ENCODE measurements around the gene MYEOV. TPM values are rescaled to one million over a fixed set of nuclear protein-coding genes. Genes with fewer than 3 reads are reported as not detected.

Gene MYEOV
- total and polyA plus RNA-seq, 2 donors (not counting 1 experiment from before 2014, with no cell fraction given): 0.72 TPM; not detected in 1

DNA sequence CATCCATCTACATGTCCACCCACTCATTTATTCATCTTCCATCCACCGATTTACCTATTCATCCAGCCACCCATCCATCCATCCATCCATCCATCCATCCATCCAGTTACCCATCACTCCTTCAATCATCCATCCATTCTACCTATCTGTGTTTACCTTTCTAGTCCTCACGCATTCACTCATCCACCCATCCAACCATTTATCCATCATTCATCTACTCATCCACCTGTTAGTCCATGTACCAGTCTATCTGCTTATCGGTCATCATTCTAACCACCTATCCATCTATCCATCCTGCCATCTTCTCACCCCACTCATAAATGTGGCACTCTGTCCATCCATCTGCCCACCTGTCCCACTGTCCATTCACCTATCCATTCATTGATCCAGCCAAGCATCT, 21.9 kb upstream of the MYEOV start:
- H3K9ac ChIP-seq (ENCODE audit: low read length): no peak overlapping the region
- H3K4me3 Mint-ChIP-seq: no peak overlapping the region
- peaks cover 0 to 2% (median 0%) of the 10 kb centered on the region in 4 experiments for H3K27me3 ChIP-seq (replicated peaks in 1 of 4; ENCODE audit: control extremely low read depth in 1 of 4, control insufficient read depth in 3 of 4, insufficient read depth in 4 of 4, low read length in 3 of 4)
- DNase-seq (no peak), ATAC-seq (ENCODE audit: low read depth) (no peak)
- no peaks in the 10 kb centered on the region for H3K9me3 Mint-ChIP-seq (ENCODE audit: insufficient read depth)
- no peaks in the 10 kb centered on the region for H3K4me1 Mint-ChIP-seq
- H3K27me3 Mint-ChIP-seq: no peaks in the 10 kb centered on the region
- H3K4me1 ChIP-seq (ENCODE audit: control insufficient read depth in 2 of 2, insufficient read depth in 2 of 2, low read length in 2 of 2): peaks cover 0 to 1% of the 10 kb centered on the region in 2 donors
- H2AFZ ChIP-seq (ENCODE audit: insufficient read depth, low read depth, low read length, poor library complexity, severe bottlenecking): no peak overlapping the region
- intact Hi-C loops (cut with micrococcal nuclease): no loop called here
- no peaks in the 10 kb centered on the region for H3K36me3 ChIP-seq (replicated peaks in 1 of 2; ENCODE audit: control extremely low read depth in 1 of 2, control insufficient read depth in 1 of 2, extremely low read depth in 1 of 2, insufficient read depth in 2 of 2, low read length in 1 of 2)
- no peaks in the 10 kb centered on the region for H4K20me1 ChIP-seq (ENCODE audit: control insufficient read depth, insufficient read depth, low read length, poor library complexity, severe bottlenecking)
- no peak overlapping the region for H3K4me2 ChIP-seq (replicated peaks; ENCODE audit: low read depth, low read length, poor library complexity, severe bottlenecking)
- 97% methylated on average over 3 of the region's 3 CpGs for WGBS (ENCODE audit: insufficient coverage)
- H3K9me3 ChIP-seq (ENCODE audit: control extremely low read depth in 1 of 3, control insufficient read depth in 2 of 3, insufficient read depth in 1 of 3, low read length in 2 of 3): no peaks in the 10 kb centered on the region
- no peak overlapping the region for H3K4me3 ChIP-seq (ENCODE audit: control extremely low read depth in 1 of 5, extremely low read depth in 1 of 5, insufficient read depth in 1 of 5, low read depth in 2 of 5, low read length in 4 of 5)
- POLR2A ChIA-PET: no interaction called here
- CTCF ChIA-PET: no interaction called here
- TF ChIP-seq, protein P1, sequence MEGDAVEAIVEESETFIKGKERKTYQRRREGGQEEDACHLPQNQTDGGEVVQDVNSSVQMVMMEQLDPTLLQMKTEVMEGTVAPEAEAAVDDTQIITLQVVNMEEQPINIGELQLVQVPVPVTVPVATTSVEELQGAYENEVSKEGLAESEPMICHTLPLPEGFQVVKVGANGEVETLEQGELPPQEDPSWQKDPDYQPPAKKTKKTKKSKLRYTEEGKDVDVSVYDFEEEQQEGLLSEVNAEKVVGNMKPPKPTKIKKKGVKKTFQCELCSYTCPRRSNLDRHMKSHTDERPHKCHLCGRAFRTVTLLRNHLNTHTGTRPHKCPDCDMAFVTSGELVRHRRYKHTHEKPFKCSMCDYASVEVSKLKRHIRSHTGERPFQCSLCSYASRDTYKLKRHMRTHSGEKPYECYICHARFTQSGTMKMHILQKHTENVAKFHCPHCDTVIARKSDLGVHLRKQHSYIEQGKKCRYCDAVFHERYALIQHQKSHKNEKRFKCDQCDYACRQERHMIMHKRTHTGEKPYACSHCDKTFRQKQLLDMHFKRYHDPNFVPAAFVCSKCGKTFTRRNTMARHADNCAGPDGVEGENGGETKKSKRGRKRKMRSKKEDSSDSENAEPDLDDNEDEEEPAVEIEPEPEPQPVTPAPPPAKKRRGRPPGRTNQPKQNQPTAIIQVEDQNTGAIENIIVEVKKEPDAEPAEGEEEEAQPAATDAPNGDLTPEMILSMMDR (IDR thresholded peaks at IDR 0.05): no peak
- no peak for TF ChIP-seq EZH2 (IDR thresholded peaks at IDR 0.05; ENCODE audit: borderline replicate concordance, insufficient read depth, low read depth, low read length, poor library complexity, severe bottlenecking)
- no peak overlapping the region for H3K27ac Mint-ChIP-seq
- no peak overlapping the region for H3K27ac ChIP-seq (ENCODE audit: low read length in 2 of 2)
- H3K79me2 ChIP-seq (ENCODE audit: control insufficient read depth, insufficient read depth, low read length): no peaks in the 10 kb centered on the region

DNA sequence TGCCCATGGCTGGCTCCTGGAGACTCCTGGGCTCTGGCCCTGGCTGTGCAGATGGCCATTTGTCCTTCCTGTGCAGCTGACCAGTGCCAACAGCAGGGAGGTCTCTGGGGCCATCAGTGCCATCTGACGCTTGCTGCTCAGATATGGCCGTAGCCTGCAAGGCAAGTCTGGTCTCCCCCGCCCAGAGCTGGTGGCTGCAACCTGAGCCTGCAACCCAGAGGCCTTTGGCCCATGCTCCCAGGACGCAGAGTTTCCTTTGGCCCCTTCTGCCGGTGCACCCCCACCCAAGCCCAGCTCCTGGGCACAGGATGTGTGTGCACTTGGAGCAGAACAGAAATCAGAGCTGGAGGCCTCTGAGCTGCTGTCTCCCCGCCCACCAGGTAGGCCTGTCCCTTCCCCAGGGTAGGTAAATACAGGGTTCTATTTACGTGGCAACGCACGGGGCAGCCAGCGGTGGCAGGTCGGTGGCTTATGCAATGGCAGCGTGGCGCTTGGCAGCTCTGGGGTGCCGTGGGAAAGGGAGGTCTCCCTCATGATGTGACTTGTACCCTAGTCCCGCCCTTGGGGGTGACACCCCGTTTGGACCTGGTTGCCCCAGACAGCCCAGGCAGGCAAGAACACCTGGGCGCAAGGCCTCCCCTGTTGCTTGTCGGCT, 21.0 kb upstream of the MYEOV start:
- peaks cover 0 to 2% (median 0%) of the 10 kb centered on the region in 4 experiments for H3K27me3 ChIP-seq (replicated peaks in 1 of 4; ENCODE audit: control extremely low read depth in 1 of 4, control insufficient read depth in 3 of 4, insufficient read depth in 4 of 4, low read length in 3 of 4)
- H3K27ac Mint-ChIP-seq: no peak overlapping the region
- TF ChIP-seq, protein P1 (IDR thresholded peaks at IDR 0.05): no peak
- no peak for TF ChIP-seq EZH2 (IDR thresholded peaks at IDR 0.05; ENCODE audit: borderline replicate concordance, insufficient read depth, low read depth, low read length, poor library complexity, severe bottlenecking)
- no peaks in the 10 kb centered on the region for H3K36me3 ChIP-seq (replicated peaks in 1 of 2; ENCODE audit: control extremely low read depth in 1 of 2, control insufficient read depth in 1 of 2, extremely low read depth in 1 of 2, insufficient read depth in 2 of 2, low read length in 1 of 2)
- POLR2A ChIA-PET: no interaction called here
- H3K27ac ChIP-seq (ENCODE audit: low read length in 2 of 2): no peak overlapping the region
- H3K4me3 Mint-ChIP-seq: no peak overlapping the region
- peaks cover 0 to 6% of the 10 kb centered on the region in 2 donors for H3K4me1 ChIP-seq (ENCODE audit: control insufficient read depth in 2 of 2, insufficient read depth in 2 of 2, low read length in 2 of 2)
- H3K4me2 ChIP-seq (replicated peaks; ENCODE audit: low read depth, low read length, poor library complexity, severe bottlenecking): no peak overlapping the region
- CTCF ChIA-PET: no interaction called here
- no peaks in the 10 kb centered on the region for H4K20me1 ChIP-seq (ENCODE audit: control insufficient read depth, insufficient read depth, low read length, poor library complexity, severe bottlenecking)
- H3K79me2 ChIP-seq (ENCODE audit: control insufficient read depth, insufficient read depth, low read length): no peaks in the 10 kb centered on the region
- no peaks in the 10 kb centered on the region for H3K9me3 Mint-ChIP-seq (ENCODE audit: insufficient read depth)
- ATAC-seq (ENCODE audit: low read depth) (no peak), DNase-seq (no peak)
- no peaks in the 10 kb centered on the region for H3K9me3 ChIP-seq (ENCODE audit: control extremely low read depth in 1 of 3, control insufficient read depth in 2 of 3, insufficient read depth in 1 of 3, low read length in 2 of 3)
- peaks cover 4% of the 10 kb centered on the region for H3K4me1 Mint-ChIP-seq
- no peak overlapping the region for H2AFZ ChIP-seq (ENCODE audit: insufficient read depth, low read depth, low read length, poor library complexity, severe bottlenecking)
- no peaks in the 10 kb centered on the region for H3K27me3 Mint-ChIP-seq
- H3K4me3 ChIP-seq (ENCODE audit: control extremely low read depth in 1 of 5, extremely low read depth in 1 of 5, insufficient read depth in 1 of 5, low read depth in 2 of 5, low read length in 4 of 5): no peak overlapping the region
- 96% methylated on average over 18 of the region's 18 CpGs for WGBS (ENCODE audit: insufficient coverage)
- intact Hi-C loops (cut with micrococcal nuclease): no loop called here
- H3K9ac ChIP-seq (ENCODE audit: low read length): no peak overlapping the region
